GM10248 (cell line): ENCODE results near the gene TOLLIP.

Source experiments
- CTCF ChIA-PET: fragments of 300-600 bp; sonication (Branson Sonifier 250); formaldehyde crosslinking; extraction: SDS; loops from one replicate; lab custom pipeline; 2021; ENCODE audit warnings: antibody characterized with exemption; lab: Yijun Ruan, JAX
- POLR2A ChIA-PET: fragments of 350-650 bp; sonication (Branson Sonifier 250); formaldehyde crosslinking; extraction: SDS; loops from one replicate; lab custom pipeline; 2020; ENCODE audit warnings: antibody characterized with exemption; lab: Yijun Ruan, JAX
- DNase-seq: peaks from one replicate; pipeline ENCODE4 v3.0.0; 2012; ENCODE audit errors: extremely low spot score
- CTCF ChIP-seq: IDR thresholded peaks from 2 replicates; pipeline ENCODE4 v1.5.1; 2012; ENCODE audit warnings: mild to moderate bottlenecking, low read depth; ENCODE audit errors: extremely low read depth, missing control alignments, control extremely low read depth

TOLLIP gene

GRCh38 chr11:1307163-1307870, 2.1 kb downstream of the TOLLIP start:
- ChIA-PET CTCF (interaction anchor here (1.1 kb wide), 1 partner anchor 10 kb away, joined by 3 read pairs; no protein-coding TSS in a partner anchor), POLR2A (no interaction called here)
- peak; percentile 29 for DNase-seq
- no peak for TF ChIP-seq CTCF

- ChIA-PET CTCF (no interaction called here), POLR2A (no interaction called here)
- TF ChIP-seq CTCF: no peak
- DNase-seq: no peak
These were observed 3.0 kb downstream of the TOLLIP start for GRCh38 chr11:1306186-1307162.

DNA sequence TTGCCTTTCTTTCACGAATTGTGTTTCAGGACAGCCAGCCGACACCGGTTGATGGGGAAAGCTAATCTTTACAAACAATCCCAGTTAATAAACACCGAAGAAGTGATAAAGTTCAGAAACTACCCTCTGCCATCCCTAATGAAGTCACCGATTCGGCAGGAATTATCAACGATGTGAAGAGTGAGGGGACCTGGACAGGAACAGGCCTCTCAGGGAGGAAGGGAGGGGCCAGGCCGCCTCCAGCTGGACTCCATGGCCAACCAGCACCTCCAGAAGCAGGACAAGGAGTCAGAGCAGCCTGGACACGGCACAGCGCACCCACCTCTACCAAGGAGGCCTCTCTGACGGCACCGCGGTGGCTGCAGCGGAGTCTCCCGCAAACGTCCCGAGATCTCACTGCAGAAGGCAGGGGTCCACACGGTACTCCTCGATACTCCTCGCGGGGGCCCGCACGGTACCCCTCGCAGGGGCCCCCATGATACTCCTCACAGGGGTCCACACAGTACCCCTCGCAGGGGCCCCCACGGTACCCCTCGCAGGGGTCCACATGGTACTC, 3.9 kb downstream of the TOLLIP start:
- POLR2A ChIA-PET: no interaction called here

DNA sequence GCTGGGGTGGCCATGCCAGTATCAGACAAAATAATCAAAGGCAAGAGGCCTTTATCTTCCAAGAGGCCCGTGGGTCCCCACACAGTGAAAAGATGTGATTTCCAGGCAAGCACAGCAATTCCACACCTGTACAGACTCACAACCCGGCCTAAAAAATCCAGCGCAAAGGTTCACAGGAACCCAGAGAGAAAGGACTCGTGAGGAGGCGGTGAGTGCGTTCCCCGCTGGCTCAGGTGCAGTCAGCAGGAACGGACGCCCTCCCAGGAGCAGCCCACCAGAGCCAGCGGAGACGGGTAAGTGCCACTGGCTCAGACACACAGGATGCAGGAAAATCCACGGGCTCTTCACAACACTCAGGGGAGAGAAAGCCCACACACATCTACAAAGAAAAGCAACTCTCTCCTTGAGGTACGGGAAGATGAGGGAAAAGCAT, 4.4 kb downstream of the TOLLIP start:
- CTCF ChIA-PET: no interaction called here
- no peak for DNase-seq
- no peak for TF ChIP-seq CTCF
- POLR2A ChIA-PET: no interaction called here

More for the DNA sequence above, 3.9 kb downstream of the TOLLIP start:
- DNase-seq: no peak
- CTCF ChIA-PET: no interaction called here
- TF ChIP-seq CTCF: no peak

GRCh38 chr11:1304380-1304779, 5.1 kb downstream of the TOLLIP start:
- ChIA-PET POLR2A (no interaction called here), CTCF (no interaction called here)
- TF ChIP-seq CTCF: no peak
- no peak for DNase-seq

GRCh38 chr11:1303973-1304372, 5.5 kb downstream of the TOLLIP start:
- TF ChIP-seq CTCF: no peak
- CTCF ChIA-PET: no interaction called here
- POLR2A ChIA-PET: no interaction called here
- DNase-seq: no peak
